H1 (cell line): ENCODE results near the gene GRM1. TPM values are rescaled to one million over a fixed set of nuclear protein-coding genes. Genes with fewer than 3 reads are reported as not detected.

Experiments used
- CREB1 ChIP-seq: IDR thresholded peaks from 2 replicates; pipeline ENCODE4 v1.6.1; 2012; ENCODE audit warnings: inconsistent platforms
- FOSL1 ChIP-seq: IDR thresholded peaks from 2 replicates; pipeline ENCODE4 v1.6.1; 2011; ENCODE audit warnings: mild to moderate bottlenecking, low read depth, low read length, moderate library complexity; ENCODE audit not compliant: insufficient read depth
- RAD21 ChIP-seq, 2 experiments: IDR thresholded peaks in 1 of 2; conservative IDR thresholded peaks in 1 of 2; 2 replicates each; pipeline ENCODE4 v1.6.1; 2011; ENCODE audit warnings: low read depth in 2 of 2, low read length in 2 of 2, improper control_type of control experiment in 1 of 2, inconsistent platforms in 1 of 2, mild to moderate bottlenecking in 1 of 2, moderate library complexity in 1 of 2
- polyA plus RNA-seq, 7 experiments: library from polyadenylated mRNA; depleted of rRNA in 3 of 7; stranded (reverse) in 5 of 7; unstranded in 2 of 7; fragments of >200 nt in 5 of 7; fragments of 200-250 nt in 2 of 7; gene quantifications; 1 replicate in 5 of 7; 2 replicates in 1 of 7; 4 replicates in 1 of 7; pipeline versions ENCODE4 v1.2.1 to v1.2.3, GENCODE V29; 2011 to 2013; ENCODE audit warnings: missing spikeins in 2 of 7, mixed read lengths in 2 of 7
- total RNA-seq: library from RNA; stranded (reverse); fragmentation: NEBNext Ultra II Directional; extraction: Animal tissue kit (Norgen Biotek cat#: 25700); gene quantifications from 2 replicates; pipeline ENCODE4 v1.2.1, GENCODE V29; 2021

GRM1 gene
- total and polyA plus RNA-seq, 2 of the 8 experiments (the other 6 are each of a cell fraction or from before 2014, with no cell fraction given): 0.15 to 1.3 TPM

- TF ChIP-seq RAD21 (IDR thresholded peaks at IDR 0.05 in 1 of 2, conservative IDR thresholded peaks at IDR 0.05 in 1 of 2; ENCODE audit: low read depth in 2 of 2, low read length in 2 of 2) (no peak), FOSL1 (no peak), CREB1 (no peak)
Observed at GRCh38 chr6:146361128-146361924, 332.5 kb downstream of the GRM1 start (continued).
